NCI-H2196 treated with DMSO at 0.1 percent for 48 hours (cell line): Measurements from ENCODE around the gene CABP2.
"Not testable (repeated sequence)": the region's sequence is repeated elsewhere in the genome, so short reads cannot be mapped to it uniquely, and the experiment has no call there.

ENCODE experiments used
- DNase-seq: peaks from one replicate; lab custom pipeline; 2025; ENCODE audit not compliant: unreplicated experiment; lab: John Stamatoyannopoulos, UW

The CABP2 gene

GRCh38 chr11:67522844-67523555 lies at the start of gene CABP2:
CABP2 (minus strand) TSS chr11:67523446; CDS start chr11:67523326, 120 bp downstream.
- DNase-seq = no peak

- peak; percentile 49 for DNase-seq
Measured at GRCh38 chr11:67572747-67573419, 49.6 kb upstream of the CABP2 start.

GRCh38 chr11:67572305-67572704 lies 49.1 kb upstream of the CABP2 start:
- DNase-seq = no peak

- no peak for DNase-seq
Measured at GRCh38 chr11:67571443-67571842, 48.2 kb upstream of the CABP2 start.

DNA sequence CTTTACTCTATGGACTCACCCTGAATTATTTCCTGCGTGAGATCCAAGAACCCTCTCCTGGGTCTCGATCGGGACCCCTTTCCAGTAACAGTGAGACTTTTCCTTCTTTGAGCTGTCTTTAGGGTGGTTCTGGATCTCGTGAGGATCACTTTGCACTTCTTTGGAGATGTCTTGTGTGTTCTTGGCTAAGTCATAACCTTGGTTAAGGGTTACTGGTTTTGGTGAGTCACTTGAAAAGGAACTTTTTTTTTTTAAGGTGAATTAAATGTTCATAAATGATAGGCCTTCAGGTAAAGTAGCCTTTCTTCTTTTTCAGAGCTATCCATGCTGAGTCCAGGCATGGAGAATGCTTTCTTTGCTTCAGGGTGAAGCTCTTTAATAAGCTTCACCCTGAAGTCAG lies 41.0 kb upstream of the CABP2 start:
- DNase-seq = no peak

DNA sequence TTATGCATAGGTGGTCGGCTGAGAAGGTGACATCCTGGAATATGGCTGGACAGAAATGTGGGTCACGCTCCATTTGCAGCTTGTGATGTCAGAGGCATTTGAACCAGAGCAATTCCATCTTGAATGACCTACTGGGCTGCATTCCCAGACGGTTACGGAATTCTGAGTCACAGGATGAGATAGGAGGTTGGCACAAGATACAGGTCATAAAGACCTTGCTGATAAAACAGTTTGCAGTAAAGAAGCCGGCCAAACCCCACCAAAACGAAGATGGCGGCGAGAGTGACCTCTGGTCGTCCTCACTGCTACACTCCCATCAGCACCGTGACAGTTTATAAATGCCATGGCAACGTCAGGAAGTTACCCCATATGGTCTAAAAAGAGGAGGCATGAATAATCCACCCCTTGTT lies 40.5 kb upstream of the CABP2 start:
- DNase-seq = not testable (repeated sequence)

- DNase-seq = no peak
Measured at GRCh38 chr11:67562963-67563704, 39.9 kb upstream of the CABP2 start.

GRCh38 chr11:67561971-67562619 lies 38.8 kb upstream of the CABP2 start:
- DNase-seq = no peak

GRCh38 chr11:67558084-67558772 lies 35.0 kb upstream of the CABP2 start:
- DNase-seq = no peak

GRCh38 chr11:67556244-67556643 lies 33.0 kb upstream of the CABP2 start:
- DNase-seq = no peak

DNA sequence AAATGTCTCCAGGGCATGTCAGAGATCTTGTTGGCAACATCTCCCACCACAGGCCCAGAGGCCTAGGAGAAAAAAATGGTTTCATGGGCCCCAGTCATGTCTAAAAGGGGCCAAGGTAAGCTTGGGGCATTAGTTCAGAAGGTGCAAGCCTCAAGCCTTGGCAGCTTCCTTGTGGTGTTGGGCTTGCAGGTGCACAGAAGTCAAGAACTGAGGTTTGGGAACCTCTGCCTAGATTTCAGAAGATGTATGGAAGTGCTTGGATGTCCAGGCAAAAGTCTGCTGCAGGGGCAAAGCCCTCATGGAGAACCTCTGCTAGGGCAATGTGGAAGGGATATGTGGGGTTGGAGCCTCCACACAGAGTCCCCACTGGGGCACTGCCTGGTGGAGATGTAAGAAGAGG lies 28.5 kb upstream of the CABP2 start:
- DNase-seq = not testable (repeated sequence)

DNA sequence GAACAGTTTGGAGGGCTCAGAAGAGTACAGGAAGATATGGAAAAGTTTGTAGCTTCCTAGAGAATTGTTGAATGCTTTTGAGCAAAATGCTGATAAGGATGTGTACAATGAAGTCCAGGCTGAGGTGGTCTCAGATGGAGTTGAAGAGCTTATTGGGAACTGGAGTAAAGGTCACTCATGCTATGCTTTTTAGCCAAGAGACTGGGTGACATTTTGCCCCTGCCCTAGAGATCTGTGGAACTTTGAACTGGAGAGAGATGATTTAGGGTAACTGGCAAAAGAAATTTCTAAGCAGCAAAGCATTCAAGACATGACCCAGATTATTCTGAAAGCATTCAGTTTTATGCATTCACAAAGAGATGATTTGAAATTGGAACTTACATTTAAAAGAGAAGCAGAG lies 27.9 kb upstream of the CABP2 start:
- DNase-seq = no peak

DNA sequence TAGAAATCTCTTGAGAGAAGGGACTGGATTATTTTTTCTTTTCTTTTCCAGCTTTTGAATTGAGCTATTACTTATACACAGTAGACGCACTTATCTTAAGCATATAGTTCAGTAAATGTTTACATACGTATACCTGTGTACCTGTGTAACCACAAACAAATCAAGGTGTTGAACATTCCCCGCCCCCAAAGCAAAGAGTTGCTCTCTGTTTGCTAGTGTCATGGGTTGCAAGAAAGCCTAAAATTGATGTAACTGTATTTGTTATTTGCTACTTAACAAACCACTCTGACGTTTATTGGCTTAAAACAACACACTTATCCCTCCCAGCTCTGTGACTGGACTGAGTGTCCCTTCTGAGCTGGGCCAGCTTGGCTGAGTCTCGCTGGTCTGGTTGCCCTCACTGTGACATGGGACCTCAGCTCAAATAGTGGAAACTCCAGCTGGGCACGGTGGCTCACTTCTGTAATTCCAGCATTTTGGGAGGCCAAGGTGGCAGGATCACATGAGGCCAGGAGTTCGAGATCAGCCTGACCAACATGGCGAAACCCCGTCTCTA lies 25.4 kb upstream of the CABP2 start:
- no peak for DNase-seq

DNA sequence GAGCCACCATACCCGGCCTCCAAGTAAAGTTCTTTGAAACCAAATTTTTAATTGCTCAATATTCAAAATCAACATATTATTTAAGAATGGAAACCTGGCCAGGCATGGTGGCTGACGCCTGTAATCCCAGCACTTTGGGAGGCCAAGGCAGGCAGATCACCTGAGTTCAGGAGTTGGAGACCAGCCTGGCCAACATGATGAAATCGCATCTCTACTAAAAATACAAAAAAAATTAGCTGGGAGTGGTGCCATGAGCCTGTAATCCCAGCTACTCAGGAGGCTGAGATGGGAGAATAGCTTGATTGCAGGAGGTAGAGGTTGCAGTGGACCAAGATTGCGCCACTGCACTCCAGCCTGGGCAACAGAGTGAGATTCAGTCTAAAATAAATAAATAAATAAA lies 24.9 kb upstream of the CABP2 start:
- DNase-seq = not testable (repeated sequence)

GRCh38 chr11:67545280-67545679 lies 22.0 kb upstream of the CABP2 start:
- no peak for DNase-seq

DNA sequence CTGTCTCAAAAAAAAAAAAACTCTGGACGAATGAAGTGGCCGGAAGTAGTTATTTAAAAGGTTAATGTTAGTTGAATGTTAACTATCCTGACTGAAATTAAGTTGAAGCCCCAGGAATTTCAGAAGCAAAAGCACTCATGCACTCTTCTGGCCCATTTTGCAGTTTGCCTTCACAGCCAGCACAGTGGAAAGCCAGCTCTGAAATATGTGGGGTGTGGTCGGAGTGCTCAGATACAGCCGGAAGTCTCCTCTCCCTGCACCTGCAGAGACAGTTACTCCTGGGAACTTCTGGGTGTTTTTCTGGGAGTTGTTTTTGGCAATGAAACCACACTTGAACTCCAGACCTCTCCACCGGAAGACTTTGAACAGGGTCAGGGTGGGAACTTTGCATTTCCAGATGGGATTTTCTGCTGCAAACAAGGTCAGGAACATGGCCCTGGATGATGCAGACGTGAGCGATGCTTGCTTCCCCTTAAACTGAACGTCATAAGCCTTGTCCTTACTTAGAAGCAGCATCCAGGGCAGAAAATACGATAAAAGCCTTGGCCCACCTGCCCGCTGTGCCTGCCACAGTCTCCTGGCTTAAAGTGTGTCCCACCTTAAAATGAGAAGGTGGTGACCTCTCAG lies 21.5 kb upstream of the CABP2 start:
- no peak for DNase-seq

GRCh38 chr11:67543585-67543984 lies 20.3 kb upstream of the CABP2 start:
- DNase-seq = no peak

GRCh38 chr11:67542971-67543370 lies 19.7 kb upstream of the CABP2 start:
- no peak for DNase-seq

DNA sequence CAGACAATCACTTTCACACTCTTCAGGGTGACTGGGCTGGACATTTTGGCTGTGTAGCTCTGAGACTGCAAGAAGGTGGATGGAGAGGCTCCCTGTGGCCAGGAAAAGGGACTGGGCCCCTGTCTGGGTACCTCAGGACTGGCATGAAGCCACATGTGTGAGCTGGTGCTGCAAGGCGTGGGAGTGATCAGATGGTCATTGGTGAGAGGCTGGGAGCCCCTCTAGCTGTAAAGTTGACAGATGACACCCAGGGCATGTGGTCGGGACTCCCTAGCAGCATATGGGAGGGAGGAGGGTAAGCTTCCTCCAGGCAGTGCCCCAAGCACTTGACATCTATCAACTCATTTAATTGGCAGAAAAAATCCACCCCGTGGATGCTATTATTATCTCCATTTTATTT lies 18.9 kb upstream of the CABP2 start:
- no peak for DNase-seq

DNA sequence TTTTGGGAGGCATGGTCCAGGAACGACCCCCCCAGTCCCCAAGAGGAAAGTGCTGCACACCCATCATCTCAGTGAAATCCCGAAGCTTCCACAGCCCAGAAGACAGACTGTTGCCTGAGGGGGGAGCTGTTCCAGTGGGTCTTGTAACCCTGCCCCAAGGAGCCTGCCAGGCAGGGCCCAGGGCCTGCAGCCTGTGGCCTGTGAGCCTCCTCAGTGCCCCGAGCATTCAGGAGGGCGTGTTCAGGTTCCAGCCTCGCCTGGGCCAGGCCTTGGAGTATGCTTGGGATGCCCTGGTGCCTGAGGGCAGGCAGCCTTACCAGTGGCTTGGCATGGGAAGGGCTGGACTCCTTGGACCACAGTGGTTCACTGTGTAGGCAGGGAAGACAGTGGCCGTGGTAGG lies 18.0 kb upstream of the CABP2 start:
- DNase-seq = no peak
